Measurements from ENCODE around the gene LRRC23.
"Not testable (repeated sequence)": the region's sequence is repeated elsewhere in the genome, so short reads cannot be mapped to it uniquely, and the experiment has no call there.

The LRRC23 gene, protein sequence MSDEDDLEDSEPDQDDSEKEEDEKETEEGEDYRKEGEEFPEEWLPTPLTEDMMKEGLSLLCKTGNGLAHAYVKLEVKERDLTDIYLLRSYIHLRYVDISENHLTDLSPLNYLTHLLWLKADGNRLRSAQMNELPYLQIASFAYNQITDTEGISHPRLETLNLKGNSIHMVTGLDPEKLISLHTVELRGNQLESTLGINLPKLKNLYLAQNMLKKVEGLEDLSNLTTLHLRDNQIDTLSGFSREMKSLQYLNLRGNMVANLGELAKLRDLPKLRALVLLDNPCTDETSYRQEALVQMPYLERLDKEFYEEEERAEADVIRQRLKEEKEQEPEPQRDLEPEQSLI

DNA sequence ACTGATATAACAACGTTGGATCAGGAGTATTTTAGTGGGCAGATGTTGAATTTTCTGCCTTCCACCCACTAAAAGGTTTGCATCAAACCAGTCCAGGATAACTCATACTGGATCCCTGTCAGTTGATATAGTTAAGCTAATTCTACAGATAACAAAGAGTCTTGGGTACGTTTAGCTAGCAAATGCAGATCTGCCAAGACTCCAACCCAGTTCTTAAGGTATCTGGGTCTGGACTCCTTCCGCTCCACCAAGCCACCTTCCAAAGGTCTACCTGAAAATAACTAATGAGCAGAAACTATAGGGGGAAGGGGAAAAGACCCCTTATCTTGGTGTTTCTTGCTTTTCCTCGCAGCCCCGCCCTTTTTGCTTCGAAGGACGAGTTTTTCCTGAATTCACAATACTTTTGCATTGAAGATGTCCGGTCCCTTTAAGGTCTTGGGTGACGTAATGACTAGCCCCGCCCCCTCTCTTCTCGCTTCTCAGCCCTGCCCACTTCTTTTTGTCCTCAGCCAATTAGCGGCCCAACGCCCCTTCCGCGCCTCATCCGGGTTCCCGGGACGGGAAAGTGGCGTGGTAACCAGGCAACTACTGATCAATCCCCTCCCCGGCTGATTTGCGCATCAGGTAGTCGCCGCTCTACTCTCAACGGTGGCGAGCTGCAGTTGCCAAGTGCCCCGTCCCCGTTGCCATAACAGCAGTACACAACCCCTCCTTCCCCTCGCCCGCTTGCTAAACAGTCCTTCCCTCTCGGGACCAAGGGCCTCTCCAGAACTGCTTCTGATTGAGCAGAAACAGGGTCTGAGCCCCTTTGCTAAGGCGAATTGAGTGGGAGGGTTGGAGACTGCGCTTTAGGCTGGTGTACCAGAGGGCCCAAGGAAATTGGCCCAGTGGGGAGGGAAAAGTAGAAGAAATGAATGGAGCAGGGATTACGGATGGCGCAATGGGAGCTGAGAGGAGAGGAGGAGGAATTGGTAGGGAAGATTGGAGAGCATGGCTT, at the start of gene LRRC23:
TSS of gene LRRC23 (plus strand) at position 543 of the 997 bp plus-strand sequence. CDS start 812 bp downstream, outside the sequence.
- DNase-seq (ENCODE audit: insufficient read length, low spot score) = peak; percentile 85
- peak; percentile 100 for FAIRE-seq

DNA sequence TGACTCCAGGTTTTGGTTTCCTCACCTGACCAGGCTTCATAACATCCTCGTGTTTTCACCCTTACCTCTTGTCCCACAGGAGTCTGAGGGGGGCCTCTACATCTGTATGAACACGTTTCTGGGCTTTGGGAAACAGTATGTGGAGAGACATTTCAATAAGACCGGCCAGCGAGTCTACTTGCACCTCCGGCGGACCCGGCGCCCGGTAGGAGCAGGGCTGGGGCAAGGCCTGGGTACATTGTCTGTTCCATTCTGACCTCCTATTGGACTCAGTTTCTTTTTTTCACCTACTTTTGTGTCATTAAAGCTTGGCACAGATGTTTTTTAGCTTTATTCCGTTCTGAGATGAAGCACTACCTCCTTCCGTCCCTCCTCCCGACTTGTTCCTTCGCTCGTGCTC, 49.3 kb upstream of the LRRC23 start:
- DNase-seq (ENCODE audit: insufficient read length, low spot score) (no peak), FAIRE-seq (no peak)

DNA sequence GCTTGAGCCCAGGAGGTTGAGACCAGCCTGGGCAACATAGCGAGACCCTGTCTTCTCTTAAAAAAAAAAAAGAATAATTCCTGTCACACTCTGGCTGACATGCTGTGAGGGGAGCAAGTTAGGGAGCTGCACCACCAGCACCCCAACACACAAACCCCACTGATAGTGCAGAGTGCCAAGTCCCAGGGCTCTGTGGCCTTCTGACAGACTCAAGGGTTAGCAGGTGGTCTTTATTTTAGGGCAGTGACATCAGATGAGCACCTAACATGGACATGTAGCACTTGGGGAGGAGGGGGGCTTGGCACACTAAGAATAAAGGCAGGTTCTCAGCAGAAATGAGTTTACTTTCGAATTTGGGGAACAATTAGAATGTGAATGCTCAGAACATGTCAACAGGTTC, 45.8 kb upstream of the LRRC23 start:
- FAIRE-seq = no peak
- DNase-seq (ENCODE audit: insufficient read length, low spot score) = no peak

DNA sequence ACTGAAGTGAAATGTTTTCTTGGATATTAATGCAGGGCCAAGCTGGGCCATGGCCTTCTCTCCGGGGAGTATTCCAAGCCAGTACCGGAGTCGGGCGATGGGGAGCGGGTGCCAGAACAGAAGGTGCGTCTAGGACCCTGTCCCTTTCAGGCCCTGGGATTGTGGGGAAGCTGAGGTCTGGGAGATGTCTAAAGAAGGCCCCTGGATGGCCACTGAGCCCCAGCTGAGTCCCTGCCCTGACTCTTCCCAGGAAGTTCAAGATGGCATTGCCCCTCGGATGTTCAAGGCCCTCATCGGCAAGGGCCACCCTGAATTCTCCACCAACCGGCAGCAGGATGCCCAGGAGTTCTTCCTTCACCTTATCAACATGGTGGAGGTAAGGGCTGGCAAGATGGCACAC, 44.5 kb upstream of the LRRC23 start:
- FAIRE-seq (no peak), DNase-seq (ENCODE audit: insufficient read length, low spot score) (no peak)

DNA sequence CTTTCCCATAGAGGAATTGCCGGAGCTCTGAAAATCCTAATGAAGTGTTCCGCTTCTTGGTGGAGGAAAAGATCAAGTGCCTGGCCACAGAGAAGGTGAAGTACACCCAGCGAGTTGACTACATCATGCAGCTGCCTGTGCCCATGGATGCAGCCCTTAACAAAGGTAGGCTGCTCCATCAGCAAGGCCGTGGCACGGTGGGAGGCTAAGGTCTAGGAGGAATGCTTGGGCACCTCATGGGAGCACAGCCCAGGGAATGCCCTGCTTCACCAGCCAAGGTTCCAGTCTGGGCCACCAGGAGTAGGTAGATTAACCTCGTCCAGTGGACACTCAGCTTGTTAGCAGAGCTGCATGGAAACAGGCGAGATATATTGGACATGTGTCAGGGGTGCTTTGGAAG, 43.7 kb upstream of the LRRC23 start:
- FAIRE-seq = no peak
- DNase-seq (ENCODE audit: insufficient read length, low spot score) = no peak

DNA sequence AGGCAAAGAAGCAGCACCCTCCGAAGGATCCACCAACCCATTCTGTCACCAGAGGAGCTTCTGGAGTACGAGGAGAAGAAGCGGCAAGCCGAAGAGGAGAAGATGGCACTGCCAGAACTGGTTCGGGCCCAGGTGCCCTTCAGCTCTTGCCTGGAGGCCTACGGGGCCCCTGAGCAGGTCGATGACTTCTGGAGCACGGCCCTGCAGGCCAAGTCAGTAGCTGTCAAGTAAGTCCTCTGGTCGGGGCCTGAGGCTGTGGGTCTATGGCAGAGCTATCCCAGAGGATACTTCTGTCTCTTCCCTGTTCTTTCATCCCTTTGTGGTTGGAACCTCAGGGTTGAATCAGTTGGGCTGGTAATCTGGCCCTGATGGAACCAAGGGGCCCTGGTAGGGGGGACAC, 43.2 kb upstream of the LRRC23 start:
- no peak for DNase-seq (ENCODE audit: insufficient read length, low spot score)
- no peak for FAIRE-seq

DNA sequence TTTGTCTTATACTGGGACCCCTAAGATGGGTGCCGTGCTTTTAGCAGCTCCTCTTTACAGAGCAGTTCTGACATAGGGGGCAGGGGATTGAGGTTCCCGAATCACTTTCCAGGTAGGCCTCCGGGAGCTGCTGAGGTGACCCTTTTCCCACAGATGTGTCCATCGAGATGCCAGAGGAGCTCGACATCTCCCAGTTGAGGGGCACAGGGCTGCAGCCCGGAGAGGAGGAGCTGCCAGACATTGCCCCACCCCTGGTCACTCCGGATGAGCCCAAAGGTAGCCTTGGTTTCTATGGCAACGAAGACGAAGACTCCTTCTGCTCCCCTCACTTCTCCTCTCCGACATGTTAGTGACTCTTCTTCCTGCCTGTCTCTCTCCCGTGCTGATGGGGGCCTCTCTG, 41.6 kb upstream of the LRRC23 start:
- DNase-seq (ENCODE audit: insufficient read length, low spot score) (no peak), FAIRE-seq (no peak)

DNA sequence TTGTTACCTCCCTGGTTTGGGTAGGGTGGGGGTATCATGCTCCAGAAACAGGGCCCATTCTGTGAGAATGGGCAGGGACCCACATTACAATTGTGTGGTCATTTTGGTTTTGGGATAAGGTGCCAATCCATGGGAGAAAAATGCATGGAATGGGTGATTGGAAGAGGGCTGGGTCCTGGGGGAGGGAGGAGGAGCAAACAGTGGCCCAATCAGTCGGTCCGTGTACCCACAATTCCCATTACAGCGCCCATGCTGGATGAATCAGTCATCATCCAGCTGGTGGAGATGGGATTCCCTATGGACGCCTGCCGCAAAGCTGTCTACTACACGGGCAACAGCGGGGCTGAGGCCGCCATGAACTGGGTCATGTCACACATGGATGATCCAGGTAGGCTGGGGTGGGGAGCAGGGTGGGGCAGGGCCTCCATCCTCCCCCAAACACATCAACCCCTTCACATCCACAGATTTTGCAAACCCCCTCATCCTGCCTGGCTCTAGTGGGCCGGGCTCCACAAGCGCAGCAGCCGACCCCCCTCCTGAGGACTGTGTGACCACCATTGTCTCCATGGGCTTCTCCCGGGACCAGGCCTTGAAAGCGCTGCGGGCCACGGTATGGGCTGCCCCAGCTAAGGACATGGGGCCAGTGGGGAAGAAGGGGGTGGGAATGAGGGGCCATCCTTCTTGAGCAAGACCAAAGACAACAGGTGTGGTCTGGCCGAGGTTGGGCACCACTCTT, 40.9 kb upstream of the LRRC23 start:
- FAIRE-seq (no peak), DNase-seq (ENCODE audit: insufficient read length, low spot score) (no peak)

DNA sequence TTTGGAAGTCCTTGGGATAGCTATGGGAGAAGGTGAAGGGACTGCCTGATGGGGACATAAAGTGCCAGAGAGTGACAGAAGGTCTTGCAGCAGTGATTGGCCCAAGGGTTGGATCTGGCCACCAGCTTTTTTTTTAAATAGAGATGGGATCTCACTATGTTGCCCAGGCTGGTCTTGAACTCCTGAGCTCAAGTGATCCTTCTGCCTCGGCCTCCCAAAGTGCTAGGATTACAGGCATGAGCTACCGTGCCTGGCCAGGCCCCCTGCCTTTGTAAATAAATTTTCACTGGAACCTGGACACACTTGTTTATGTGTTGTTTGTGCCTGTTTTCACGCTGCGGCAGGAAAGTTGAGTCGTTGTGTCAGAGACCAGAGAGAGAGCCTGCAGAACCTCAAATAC, 39.3 kb upstream of the LRRC23 start:
- FAIRE-seq = not testable (repeated sequence)

DNA sequence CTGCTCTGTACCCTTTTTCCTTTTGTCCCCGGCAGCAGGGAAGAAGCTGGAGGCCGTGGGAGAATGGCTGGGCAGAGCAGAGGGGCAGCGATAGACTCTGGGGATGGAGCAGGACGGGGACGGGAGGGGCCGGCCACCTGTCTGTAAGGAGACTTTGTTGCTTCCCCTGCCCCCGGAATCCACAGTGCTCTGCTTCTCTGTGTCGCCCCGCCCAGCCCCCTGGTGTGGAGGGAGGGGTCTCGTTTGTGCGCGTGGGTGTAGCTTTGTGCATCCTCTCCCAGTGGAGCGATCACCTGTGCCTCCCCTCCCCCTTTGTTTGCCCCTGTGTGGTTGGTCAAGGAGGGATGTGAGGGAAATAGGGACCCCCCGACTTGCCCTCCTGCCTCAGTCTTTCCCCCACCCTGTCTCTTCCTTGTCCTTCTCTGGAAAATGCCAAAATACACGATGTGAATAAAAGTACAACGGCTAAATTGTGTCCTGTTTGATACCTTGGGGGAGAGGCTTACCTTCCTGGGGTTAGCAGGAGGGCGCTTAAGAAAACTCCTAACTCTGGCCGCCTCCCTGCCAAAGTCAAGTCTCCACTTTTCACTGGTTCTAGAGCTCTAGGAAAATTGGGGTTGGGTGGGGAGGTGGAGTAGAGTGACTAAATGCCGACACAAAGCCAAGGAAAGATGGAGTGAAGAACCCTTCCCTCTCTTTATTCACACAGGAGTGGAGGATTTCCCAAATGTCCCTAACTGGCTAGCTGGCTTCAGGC, 38.3 kb upstream of the LRRC23 start:
- no peak for DNase-seq (ENCODE audit: insufficient read length, low spot score)
- FAIRE-seq = no peak

More for the DNA sequence above, 39.3 kb upstream of the LRRC23 start:
- DNase-seq (ENCODE audit: insufficient read length, low spot score) = not testable (repeated sequence)

DNA sequence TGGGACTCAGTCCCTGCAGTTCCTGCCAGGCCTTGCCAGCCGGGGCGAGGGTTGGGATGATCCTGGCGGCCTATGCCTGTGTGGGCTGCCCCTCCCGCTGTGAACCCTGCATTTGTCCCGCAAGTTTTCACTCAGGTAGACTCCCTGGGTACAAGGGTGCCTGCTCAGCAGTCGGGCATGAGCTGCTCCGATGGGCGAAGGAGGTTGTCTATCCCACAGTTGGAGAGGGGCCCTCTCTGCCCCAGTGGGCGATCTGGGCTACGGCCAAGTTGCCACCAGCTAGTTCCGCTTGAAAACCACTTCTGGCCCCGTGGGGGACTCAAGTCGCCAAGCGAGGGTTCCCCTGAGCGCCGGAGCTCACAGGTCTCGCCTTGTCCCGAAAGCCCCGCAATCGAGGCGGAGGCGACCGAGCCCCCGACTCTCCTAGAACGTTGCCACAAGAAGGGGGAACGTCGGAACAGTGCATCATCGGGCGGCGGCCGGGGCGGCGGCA, 37.7 kb upstream of the LRRC23 start:
- peak; percentile 89 for FAIRE-seq
- no peak for DNase-seq (ENCODE audit: insufficient read length, low spot score)

DNA sequence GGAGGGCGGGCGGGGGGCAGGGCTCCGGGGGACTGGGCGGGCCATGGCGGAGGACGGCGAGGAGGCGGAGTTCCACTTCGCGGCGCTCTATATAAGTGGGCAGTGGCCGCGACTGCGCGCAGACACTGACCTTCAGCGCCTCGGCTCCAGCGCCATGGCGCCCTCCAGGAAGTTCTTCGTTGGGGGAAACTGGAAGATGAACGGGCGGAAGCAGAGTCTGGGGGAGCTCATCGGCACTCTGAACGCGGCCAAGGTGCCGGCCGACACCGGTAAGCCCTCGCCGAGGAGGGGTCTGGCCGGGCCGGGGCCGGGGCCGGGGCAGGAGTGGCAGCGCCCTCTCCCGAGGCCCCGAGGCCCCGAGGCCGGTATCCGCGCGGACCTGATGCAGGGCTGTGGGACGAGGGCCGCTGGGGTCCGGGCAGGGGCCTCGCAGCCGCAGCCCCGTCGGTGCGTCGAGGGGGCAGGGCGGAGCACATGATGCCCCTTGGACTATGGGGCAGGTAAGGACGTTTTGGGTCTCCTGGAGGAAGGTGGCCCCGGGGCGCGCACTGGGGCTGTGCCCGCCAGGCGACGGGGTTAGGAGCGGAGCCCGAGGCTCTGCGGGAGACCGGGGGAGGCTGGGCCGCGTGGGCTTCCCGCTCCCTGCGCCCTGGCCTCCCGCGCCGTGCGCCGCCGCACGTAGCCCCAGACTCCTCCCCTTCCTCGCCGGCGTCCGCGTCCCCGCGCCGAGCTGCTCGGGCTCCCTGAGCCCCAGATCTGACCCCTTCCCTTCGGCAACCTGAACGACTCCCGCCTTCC, 37.0 kb upstream of the LRRC23 start, which contains the start of gene TPI1:
TSS of gene TPI1 (plus strand) at position 119 of the 798 bp plus-strand sequence. CDS start at position 155, 36 bp downstream.
- FAIRE-seq (peak; percentile 85), DNase-seq (ENCODE audit: insufficient read length, low spot score) (peak; percentile 78)

DNA sequence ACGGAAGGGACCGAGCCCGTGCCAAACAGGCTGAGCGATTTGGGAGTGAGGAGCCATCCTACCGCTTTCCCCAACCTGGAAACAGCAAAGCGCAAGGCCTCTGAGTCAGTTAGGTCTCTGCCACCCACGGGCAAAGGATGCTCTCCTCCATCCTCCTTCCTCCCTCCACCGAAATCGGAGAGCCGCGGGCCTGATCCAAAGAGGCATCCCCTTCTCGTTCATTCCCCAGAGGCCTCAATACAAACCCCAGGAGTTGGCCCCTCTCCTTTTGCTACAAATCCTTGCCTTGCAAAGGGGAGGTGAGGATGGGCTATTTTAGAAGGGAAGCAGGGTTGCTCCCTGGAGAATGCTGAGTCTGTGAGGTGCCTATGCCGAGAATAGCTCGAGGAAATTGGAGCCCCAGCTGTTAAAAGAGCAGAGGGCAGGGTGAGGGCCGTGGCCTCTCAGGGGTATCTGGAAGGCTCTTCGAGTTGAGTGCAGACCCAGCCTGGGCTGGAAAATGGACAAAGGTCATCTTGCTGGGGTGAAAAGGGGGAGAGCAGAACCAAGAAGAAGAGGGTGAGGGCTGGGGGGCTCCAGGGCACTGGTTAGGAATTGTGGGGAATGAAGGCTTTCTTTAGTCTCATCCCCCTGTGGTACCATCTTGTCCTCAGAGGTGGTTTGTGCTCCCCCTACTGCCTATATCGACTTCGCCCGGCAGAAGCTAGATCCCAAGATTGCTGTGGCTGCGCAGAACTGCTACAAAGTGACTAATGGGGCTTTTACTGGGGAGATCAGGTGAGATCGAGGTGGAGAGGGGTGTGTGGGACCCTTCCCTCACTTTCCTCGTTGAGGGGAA, 36.2 kb upstream of the LRRC23 start:
- peak; percentile 54 for FAIRE-seq

DNA sequence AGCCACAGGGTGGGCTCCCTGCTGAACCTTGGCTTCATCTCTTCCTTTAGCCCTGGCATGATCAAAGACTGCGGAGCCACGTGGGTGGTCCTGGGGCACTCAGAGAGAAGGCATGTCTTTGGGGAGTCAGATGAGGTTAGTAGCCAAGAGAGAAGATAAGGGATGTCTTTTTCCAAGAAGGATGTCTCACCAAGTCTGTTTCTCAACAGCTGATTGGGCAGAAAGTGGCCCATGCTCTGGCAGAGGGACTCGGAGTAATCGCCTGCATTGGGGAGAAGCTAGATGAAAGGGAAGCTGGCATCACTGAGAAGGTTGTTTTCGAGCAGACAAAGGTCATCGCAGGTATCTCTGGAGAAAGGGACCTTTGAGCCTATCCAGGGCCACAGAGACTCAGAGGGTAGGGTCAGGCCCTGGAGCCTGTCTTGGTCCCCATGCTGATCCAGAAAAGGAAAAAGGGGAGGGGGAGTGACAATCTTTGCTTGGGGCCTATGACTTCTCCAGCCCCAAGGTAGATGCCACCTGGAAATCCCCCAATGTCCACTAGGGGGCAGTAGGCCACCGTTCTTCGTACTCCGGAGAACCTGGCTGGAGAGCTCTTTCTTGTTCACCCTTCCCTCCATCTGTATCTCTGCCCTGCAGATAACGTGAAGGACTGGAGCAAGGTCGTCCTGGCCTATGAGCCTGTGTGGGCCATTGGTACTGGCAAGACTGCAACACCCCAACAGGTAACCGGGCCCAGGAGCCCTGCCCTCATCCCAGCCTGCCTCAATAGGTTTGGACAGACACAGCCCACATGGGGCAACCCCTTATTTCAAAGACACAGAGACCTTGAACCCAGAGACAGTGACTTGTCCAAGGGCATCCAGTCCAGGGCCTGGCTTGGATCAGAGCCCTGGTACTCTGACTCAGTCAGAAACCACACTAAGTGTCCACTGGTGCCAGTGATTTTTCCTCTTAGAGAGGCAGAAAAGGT, 35.3 kb upstream of the LRRC23 start:
- peak; percentile 93 for FAIRE-seq

More for the DNA sequence above, 36.2 kb upstream of the LRRC23 start:
- DNase-seq (ENCODE audit: insufficient read length, low spot score) = no peak

DNA sequence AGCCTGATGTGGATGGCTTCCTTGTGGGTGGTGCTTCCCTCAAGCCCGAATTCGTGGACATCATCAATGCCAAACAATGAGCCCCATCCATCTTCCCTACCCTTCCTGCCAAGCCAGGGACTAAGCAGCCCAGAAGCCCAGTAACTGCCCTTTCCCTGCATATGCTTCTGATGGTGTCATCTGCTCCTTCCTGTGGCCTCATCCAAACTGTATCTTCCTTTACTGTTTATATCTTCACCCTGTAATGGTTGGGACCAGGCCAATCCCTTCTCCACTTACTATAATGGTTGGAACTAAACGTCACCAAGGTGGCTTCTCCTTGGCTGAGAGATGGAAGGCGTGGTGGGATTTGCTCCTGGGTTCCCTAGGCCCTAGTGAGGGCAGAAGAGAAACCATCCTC, 34.3 kb upstream of the LRRC23 start:
- not testable (repeated sequence) for DNase-seq (ENCODE audit: insufficient read length, low spot score); FAIRE-seq

More for the DNA sequence above, 35.3 kb upstream of the LRRC23 start:
- DNase-seq (ENCODE audit: insufficient read length, low spot score) = peak; percentile 73

DNA sequence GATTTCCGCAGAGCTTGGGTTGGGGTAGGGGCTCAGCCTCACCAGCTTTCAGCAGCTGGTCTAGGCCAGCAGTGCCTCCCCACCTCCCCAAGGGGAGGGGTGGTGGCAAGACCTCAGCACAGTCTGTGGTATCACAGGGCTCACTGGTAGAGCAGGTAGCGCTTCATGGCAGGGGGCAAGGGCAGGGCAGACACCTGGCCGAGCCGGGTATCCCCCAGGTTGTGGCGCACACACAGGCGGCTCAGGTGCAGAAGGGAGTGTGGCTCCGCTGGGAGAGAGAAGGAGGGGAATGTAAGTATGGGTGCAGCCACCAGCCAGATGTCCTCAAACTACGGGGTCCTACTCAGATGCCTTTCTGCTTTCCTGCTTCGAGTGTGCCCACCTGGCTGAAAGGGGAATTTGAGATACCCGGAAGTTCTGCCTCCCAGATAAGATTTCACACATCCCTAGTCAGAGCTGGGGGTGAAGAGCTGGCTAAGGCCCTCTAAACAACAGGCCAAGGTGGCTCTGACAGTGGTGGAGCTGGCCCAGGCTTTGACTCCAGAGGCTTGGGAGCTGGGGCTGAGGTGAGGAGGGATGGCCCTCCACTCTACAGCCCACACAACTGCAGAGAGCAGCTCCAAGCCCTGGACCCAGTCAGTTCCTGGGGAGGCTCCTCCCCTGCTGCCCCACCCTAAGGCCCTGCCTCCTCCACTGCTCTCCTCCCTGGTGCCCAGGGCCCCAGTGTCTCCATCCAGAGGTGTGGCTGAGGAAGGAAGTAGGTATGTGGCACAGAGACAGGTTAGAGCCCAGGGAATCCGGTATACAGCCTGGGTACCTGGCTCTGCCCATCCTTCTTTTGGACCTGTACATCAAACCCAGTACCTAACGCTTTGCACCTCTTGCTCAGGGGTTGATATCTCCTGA, 33.3 kb upstream of the LRRC23 start:
- FAIRE-seq (no peak), DNase-seq (ENCODE audit: insufficient read length, low spot score) (no peak)
